ENCODE measurements around the gene KRTAP3-1.
"Not testable (repeated sequence)": the region's sequence is repeated elsewhere in the genome, so short reads cannot be mapped to it uniquely, and the experiment has no call there.

- not testable (repeated sequence) for TF ChIP-seq POLR2A (IDR thresholded peaks at IDR 0.05)
- TF ChIP-seq, protein P1, sequence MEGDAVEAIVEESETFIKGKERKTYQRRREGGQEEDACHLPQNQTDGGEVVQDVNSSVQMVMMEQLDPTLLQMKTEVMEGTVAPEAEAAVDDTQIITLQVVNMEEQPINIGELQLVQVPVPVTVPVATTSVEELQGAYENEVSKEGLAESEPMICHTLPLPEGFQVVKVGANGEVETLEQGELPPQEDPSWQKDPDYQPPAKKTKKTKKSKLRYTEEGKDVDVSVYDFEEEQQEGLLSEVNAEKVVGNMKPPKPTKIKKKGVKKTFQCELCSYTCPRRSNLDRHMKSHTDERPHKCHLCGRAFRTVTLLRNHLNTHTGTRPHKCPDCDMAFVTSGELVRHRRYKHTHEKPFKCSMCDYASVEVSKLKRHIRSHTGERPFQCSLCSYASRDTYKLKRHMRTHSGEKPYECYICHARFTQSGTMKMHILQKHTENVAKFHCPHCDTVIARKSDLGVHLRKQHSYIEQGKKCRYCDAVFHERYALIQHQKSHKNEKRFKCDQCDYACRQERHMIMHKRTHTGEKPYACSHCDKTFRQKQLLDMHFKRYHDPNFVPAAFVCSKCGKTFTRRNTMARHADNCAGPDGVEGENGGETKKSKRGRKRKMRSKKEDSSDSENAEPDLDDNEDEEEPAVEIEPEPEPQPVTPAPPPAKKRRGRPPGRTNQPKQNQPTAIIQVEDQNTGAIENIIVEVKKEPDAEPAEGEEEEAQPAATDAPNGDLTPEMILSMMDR (IDR thresholded peaks at IDR 0.05) = not testable (repeated sequence)
Measured at GRCh38 chr17:41054556-41054955, 45.6 kb upstream of the KRTAP3-1 start.

Data from testis (tissue), 2 donors.